HG02610 (cell line): ENCODE data around the gene FITM1.

Experiments
- ATAC-seq: cut with Tn5 transposase; IDR thresholded peaks from one replicate; pipeline ENCODE4 v1.9.1; 2021; ENCODE audit warnings: mild to moderate bottlenecking, moderate library complexity; ENCODE audit not compliant: unreplicated experiment

Gene FITM1

GRCh38 chr14:24138396-24139271 is 8.2 kb downstream of the FITM1 start:
- no peak for ATAC-seq

DNA sequence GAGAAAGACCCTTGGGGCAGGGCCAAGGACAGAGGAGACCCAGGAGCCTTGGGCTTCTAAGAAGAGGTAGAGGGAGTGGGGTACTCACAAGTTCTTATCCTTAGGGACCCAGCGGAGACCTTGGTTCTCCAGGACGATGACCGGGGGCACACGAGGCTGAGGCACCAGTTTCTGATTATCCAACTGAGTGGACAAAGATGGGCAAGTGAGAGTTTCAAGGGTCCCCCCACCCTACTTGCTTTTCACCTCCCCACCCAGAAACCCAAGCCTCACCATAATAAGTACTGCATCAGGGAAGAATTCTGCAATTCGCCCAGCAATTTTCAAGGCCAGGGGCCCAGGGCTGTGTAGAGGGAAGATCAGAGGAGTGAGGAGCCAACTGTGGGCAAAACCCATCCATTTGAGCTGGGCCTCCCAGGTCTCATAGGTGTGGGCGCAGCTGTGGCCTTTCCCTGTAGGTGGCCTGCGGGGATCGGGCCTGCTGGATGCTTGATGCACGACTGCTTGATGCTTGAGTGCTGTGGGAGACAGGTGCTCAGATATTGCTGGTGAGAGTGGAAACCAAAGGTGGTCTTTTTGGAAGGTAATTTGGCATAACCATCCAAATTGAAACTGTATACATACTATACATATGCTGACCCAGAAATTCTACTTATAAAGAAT is 8.9 kb downstream of the FITM1 start:
- ATAC-seq, result no peak

GRCh38 chr14:24141097-24141880 is 10.8 kb downstream of the FITM1 start, which contains the start of gene EMC9:
TSS of gene EMC9 (minus strand) at chr14:24141591. CDS start at chr14:24141304, 287 bp downstream.
- ATAC-seq, result peak; percentile 88

DNA sequence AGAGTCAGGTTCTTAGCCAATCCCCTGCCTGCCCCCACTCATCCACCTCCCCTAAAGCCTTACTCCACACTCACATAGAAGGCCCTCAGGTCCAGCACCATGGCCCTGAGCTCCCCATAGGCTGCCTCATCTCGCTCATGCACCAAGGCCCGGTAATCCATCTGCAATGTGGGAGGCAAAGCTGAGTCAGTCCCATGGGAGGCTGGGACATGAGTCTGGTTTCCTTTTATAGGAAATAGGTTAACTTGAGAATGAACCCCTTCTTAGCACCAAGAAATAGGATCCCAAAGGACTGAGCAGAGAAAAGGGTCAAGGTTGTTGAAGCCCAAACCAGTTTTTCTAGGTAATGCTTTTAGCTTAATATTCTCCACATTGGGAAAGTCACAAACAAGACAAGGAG is 13.1 kb downstream of the FITM1 start:
- no peak for ATAC-seq

DNA sequence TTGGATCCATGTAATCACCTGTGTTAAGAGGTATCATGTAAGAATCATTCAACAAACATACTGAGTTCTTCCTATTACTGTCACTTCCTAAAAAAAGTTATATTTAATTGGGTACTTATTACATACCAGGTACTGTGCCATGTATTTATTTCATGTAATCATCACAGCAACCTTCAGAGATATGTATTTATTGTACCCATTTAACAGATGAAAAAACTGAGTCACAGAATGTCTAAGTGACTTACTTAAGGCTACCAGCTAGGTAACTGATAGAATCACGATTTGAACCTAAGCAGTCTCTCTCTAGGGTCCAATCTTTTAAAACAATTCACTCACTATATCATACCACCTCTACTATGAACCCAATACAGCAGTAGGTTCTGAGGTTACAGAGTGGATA is 14.0 kb downstream of the FITM1 start:
- ATAC-seq, result no peak

DNA sequence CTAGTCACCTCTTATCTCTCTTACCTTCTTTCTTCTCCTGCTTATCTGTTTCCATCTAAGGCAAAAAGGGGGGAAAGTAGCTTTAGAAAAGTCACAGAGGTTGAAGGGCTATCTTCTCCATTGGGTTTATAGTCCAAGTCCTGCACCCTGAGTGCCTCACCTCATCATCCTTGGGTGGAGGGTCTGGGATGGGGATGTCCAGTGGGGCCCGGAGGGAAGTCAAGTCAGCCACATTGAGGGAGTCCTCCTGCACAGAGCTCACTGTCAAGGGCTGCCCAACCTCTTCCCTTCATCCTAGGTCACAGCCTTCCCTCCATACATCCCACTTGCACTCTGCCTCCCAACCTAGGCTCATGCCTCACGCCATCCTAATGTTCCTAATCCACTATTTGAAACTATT is 14.8 kb downstream of the FITM1 start:
- no peak for ATAC-seq

GRCh38 chr14:24145690-24146452 is 15.4 kb downstream of the FITM1 start:
- no peak for ATAC-seq

DNA sequence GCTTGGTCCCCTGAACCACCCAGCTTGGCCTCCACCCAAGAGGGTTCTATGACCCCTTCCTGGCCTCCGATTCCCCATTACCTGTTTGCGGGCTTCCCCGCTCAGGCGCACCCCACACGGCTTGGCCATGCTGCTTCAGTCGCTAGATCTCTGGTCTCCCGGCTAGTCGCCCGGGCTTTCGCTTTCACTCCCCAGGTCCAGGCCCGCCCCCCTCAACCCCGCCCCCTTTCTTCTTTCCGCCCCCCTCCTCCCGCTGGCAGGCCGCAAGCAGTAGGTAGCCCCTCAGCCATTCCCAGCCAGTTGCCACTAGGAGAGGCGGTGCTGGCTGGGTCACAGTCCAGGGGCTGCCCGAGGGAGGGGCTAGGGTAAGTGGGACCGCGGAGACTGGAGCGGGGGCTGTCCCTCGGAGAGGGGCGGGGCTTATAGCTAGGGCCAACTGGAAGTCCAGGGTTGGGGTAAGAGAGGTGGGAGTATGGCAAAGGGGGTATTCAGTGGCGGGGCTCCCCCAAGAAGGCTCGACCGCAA is 16.1 kb downstream of the FITM1 start, which contains the start of gene PSME2:
Gene PSME2 (minus strand): TSS at position 158 of the 525 bp plus-strand sequence. CDS start 29 bp downstream, at position 129.
- ATAC-seq, result peak; percentile 66

DNA sequence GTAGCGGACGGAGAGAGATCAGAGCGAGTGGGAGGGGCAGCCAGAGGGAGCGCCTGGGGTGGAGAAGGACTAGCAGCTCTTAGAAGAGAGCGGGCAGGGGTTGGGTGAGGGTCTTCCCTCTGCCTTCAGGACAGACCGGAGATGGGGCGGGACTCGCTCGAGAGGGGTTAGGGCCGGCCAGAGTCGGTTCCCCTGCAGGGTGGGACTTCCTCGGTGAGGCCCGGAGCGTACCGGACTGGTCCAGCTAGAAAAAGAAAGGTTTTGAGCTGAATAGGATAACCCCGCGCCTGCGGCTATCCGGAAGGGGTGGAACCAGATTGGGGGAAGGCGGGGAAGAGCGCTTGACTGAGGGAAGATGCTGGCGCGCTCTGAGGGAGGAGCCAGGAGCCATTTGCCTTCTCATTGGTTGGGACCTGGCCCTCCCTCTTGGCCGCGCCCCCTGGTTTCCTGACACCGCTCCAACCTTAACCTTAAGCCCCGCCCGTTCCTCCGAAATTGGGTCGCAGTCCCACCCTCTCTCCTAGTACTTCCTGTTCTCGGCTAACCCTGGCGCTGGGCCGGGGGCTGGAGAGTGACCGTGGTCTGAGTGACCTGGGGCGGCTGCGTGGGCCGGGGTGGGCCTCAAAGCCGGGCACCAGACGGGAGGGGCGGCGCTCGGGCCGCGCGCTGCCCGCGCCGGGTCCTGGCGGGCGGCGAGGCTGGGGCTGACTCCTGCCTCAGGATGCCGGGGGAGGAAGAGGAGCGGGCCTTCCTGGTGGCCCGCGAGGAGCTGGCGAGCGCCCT is 16.7 kb downstream of the FITM1 start, which contains the start of gene RNF31:
Gene RNF31 (plus strand): TSS at position 521 of the 783 bp plus-strand sequence. CDS start 201 bp downstream, at position 722.
- peak; percentile 88 for ATAC-seq

DNA sequence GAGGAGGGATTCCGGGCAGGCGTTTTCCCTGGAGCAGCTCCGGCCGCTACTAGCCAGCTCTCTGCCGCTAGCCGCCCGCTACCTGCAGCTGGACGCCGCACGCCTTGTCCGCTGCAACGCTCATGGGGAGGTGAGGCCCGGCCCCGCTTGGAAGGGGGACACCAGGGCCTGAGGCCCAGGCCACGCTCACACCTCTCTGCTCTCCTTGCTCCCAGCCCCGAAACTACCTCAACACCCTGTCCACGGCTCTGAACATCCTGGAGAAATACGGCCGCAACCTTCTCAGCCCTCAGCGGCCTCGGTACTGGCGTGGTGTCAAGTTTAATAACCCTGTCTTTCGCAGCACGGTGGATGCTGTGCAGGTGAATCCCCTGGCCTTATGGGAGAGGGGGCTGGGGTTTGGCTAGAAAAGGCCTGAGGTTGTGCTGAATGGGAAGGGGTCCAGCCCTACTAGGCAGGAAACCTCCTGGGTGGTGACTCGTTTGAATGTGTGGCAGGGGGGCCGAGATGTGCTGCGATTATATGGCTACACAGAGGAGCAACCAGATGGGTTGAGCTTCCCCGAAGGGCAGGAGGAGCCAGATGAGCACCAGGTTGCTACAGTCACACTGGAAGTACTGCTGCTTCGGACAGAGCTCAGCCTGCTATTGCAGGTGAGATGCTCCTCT is 17.4 kb downstream of the FITM1 start:
- ATAC-seq, result no peak

GRCh38 chr14:24149302-24149969 is 19.0 kb downstream of the FITM1 start:
- ATAC-seq, result no peak

DNA sequence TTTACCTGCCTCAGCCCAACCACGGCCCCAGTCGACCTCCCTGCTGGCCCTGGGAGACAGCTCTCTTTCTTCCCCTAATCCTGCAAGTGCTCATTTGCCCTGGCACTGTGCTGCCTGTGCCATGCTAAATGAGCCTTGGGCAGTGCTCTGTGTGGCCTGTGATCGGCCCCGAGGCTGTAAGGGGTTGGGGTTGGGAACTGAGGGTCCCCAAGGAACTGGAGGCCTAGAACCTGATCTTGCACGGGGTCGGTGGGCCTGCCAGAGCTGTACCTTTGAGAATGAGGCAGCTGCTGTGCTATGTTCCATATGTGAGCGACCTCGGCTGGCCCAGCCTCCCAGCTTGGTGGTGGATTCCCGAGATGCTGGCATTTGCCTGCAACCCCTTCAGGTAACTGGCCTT is 19.6 kb downstream of the FITM1 start:
- no peak for ATAC-seq

DNA sequence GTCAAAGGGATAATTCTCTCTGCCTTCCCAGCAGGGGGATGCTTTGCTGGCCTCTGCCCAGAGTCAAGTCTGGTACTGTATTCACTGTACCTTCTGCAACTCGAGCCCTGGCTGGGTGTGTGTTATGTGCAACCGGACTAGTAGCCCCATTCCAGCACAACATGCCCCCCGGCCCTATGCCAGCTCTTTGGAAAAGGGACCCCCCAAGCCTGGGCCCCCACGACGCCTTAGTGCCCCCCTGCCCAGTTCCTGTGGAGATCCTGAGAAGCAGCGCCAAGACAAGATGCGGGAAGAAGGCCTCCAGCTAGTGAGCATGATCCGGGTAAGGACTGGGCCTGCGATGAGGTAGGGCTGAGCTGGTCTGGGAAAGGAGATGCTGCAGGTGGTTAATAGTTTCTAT is 20.1 kb downstream of the FITM1 start:
- ATAC-seq, result no peak

DNA sequence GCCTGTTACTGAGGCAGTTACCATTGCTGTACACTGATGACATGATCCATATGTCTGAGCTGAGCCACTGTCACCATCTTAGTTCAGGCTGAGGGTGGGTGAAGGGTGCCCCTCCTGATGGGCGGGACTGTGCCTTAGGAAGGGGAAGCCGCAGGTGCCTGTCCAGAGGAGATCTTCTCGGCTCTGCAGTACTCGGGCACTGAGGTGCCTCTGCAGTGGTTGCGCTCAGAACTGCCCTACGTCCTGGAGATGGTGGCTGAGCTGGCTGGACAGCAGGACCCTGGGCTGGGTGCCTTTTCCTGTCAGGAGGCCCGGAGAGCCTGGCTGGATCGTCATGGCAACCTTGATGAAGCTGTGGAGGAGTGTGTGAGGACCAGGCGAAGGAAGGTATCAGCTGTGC is 20.5 kb downstream of the FITM1 start:
- no peak for ATAC-seq

GRCh38 chr14:24151404-24152080 is 21.1 kb downstream of the FITM1 start:
- no peak for ATAC-seq

DNA sequence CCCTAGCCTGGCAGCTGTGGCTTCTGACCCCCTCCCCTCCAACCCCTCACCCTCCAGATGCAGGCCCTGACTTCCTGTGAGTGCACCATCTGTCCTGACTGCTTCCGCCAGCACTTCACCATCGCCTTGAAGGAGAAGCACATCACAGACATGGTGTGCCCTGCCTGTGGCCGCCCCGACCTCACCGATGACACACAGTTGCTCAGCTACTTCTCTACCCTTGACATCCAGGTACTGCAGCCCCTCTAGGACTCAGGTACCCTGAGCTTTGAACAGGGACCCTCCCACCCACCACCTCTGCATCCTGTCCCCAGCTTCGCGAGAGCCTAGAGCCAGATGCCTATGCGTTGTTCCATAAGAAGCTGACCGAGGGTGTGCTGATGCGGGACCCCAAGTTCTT is 24.6 kb downstream of the FITM1 start:
- ATAC-seq, result no peak

GRCh38 chr14:24156840-24157239 is 26.4 kb downstream of the FITM1 start:
- ATAC-seq, result no peak

GRCh38 chr14:24157331-24157730 is 26.9 kb downstream of the FITM1 start:
- ATAC-seq, result no peak
